WTC11 (cell line): Measurements from ENCODE around the gene TTC17. TPM values are rescaled to one million over a fixed set of nuclear protein-coding genes. Genes with fewer than 3 reads are reported as not detected.
A peak's percentile ranks its signal among the peaks of the same experiment; 100 is the strongest.

Source experiments
- ATAC-seq: fragments of 200-7000 bp; cut with Tn5 transposase; 2 replicates; pipeline ENCODE4 v1.10.0; 2021; ENCODE audit warnings: mild to moderate bottlenecking, moderate library complexity
- CTCF ChIA-PET: fragments of 300-600 bp; sonication (Branson Sonifier 250); formaldehyde crosslinking; loops from one replicate; lab custom pipeline; 2021; ENCODE audit warnings: antibody characterized with exemption; lab: Charles Lee
- POLR2A ChIA-PET: fragments of 350-600 bp; sonication (Branson Sonifier 250); formaldehyde crosslinking; loops from one replicate; lab custom pipeline; 2021; ENCODE audit warnings: antibody characterized with exemption; lab: Charles Lee
- DNase-seq: peaks from one replicate; pipeline ENCODE4 v3.0.0; 2021; ENCODE audit warnings: low spot score
- H3K27ac Mint-ChIP-seq: 2 replicates; pipeline ENCODE4 v1.8.0; 2021; ENCODE audit warnings: mixed read lengths
- H3K27me3 Mint-ChIP-seq: 2 replicates; pipeline ENCODE4 v1.8.0; 2021; ENCODE audit warnings: low read depth, mild to moderate bottlenecking, moderate library complexity, mixed read lengths
- H3K36me3 Mint-ChIP-seq: 2 replicates; pipeline ENCODE4 v1.8.0; 2021; ENCODE audit warnings: mixed read lengths
- H3K4me1 Mint-ChIP-seq: 2 replicates; pipeline ENCODE4 v1.8.0; 2022; ENCODE audit warnings: mixed read lengths
- H3K4me3 Mint-ChIP-seq: 2 replicates; pipeline ENCODE4 v1.8.0; 2021; ENCODE audit warnings: mild to moderate bottlenecking, moderate library complexity, mixed read lengths
- H3K9me3 Mint-ChIP-seq: 2 replicates; pipeline ENCODE4 v1.8.0; 2021; ENCODE audit warnings: mixed read lengths
- ARID4B ChIP-seq: sonication (generic); formaldehyde crosslinking; IDR thresholded peaks from 2 replicates; pipeline ENCODE4 v1.8.0; 2023; ENCODE audit warnings: missing genetic modification reagents, mild to moderate bottlenecking, borderline replicate concordance
- CREM ChIP-seq: sonication (generic); formaldehyde crosslinking; IDR thresholded peaks from 2 replicates; pipeline ENCODE4 v1.8.1; 2022; ENCODE audit warnings: mild to moderate bottlenecking, missing genetic modification reagents, moderate library complexity
- E2F4 ChIP-seq: sonication (generic); formaldehyde crosslinking; IDR thresholded peaks from 2 replicates; pipeline ENCODE4 v1.8.1; 2022; ENCODE audit warnings: low read depth, mild to moderate bottlenecking, moderate library complexity, missing genetic modification reagents, borderline replicate concordance
- ERG ChIP-seq: fragments of 250-450 bp; sonication (Bioruptor Pico); IDR thresholded peaks from 2 replicates; pipeline ENCODE4 v1.8.0; 2021; ENCODE audit warnings: mild to moderate bottlenecking
- GRHL2 ChIP-seq: fragments of 250-450 bp; sonication (Bioruptor Pico); IDR thresholded peaks from 2 replicates; pipeline ENCODE4 v1.8.0; 2022; ENCODE audit warnings: mild to moderate bottlenecking, moderate library complexity; ENCODE audit not compliant: insufficient replicate concordance, severe bottlenecking
- GTF2I ChIP-seq: fragments of 250-450 bp; sonication (Bioruptor Pico); conservative IDR thresholded peaks from 2 replicates; pipeline ENCODE4 v1.4.0; 2021; ENCODE audit warnings: mild to moderate bottlenecking
- HMGXB4 ChIP-seq: sonication (generic); formaldehyde crosslinking; IDR thresholded peaks from 2 replicates; pipeline ENCODE4 v1.8.1; 2023; ENCODE audit warnings: mild to moderate bottlenecking, moderate library complexity, missing genetic modification reagents
- IRF1 ChIP-seq: sonication (generic); formaldehyde crosslinking; IDR thresholded peaks from 2 replicates; pipeline ENCODE4 v1.8.0; 2023; ENCODE audit warnings: missing genetic modification reagents
- KAT7 ChIP-seq: sonication (generic); formaldehyde crosslinking; IDR thresholded peaks from 2 replicates; pipeline ENCODE4 v1.8.1; 2023; ENCODE audit warnings: missing genetic modification reagents, mild to moderate bottlenecking, borderline replicate concordance
- NFYB ChIP-seq: sonication (generic); formaldehyde crosslinking; conservative IDR thresholded peaks from 2 replicates; pipeline ENCODE4 v1.8.0; 2022; ENCODE audit warnings: low read depth, missing genetic modification reagents
- ZNF219 ChIP-seq: sonication (generic); formaldehyde crosslinking; IDR thresholded peaks from 2 replicates; pipeline ENCODE4 v1.8.0; 2023; ENCODE audit warnings: missing genetic modification reagents, mild to moderate bottlenecking, borderline replicate concordance
- ZNF232 ChIP-seq: sonication (generic); formaldehyde crosslinking; IDR thresholded peaks from 2 replicates; pipeline ENCODE4 v1.8.0; 2022; ENCODE audit warnings: mild to moderate bottlenecking, missing genetic modification reagents
- ZNF396 ChIP-seq: fragments of 250-450 bp; sonication (Bioruptor Pico); IDR thresholded peaks from 2 replicates; pipeline ENCODE4 v1.8.0; 2021; ENCODE audit warnings: mild to moderate bottlenecking, moderate library complexity, borderline replicate concordance
- ZNF416 ChIP-seq: fragments of 250-450 bp; sonication (Bioruptor Pico); IDR thresholded peaks from 2 replicates; pipeline ENCODE4 v1.9.0; 2021; ENCODE audit warnings: mild to moderate bottlenecking, inconsistent platforms
- total RNA-seq: library from RNA; stranded (reverse); gene quantifications from 3 replicates; pipeline ENCODE4 v1.2.3, GENCODE V29; 2021
- TF ChIP-seq, protein P1 (sequence below): sonication (generic); formaldehyde crosslinking; IDR thresholded peaks from 2 replicates; pipeline ENCODE4 v1.8.1; 2022; ENCODE audit warnings: low read depth, missing genetic modification reagents, borderline replicate concordance

Gene TTC17
- total RNA-seq, 1 experiment from 2014 or later, result 69.0 TPM

GRCh38 chr11:43384393-43384792 lies 25.7 kb downstream of the TTC17 start (continued):
- no peak for TF ChIP-seq IRF1 (CRISPR knock-in tag)
- no peak for TF ChIP-seq E2F4 (CRISPR knock-in tag)
- no peak for TF ChIP-seq HMGXB4 (CRISPR knock-in tag)
- no peak for TF ChIP-seq ARID4B (CRISPR knock-in tag)

DNA sequence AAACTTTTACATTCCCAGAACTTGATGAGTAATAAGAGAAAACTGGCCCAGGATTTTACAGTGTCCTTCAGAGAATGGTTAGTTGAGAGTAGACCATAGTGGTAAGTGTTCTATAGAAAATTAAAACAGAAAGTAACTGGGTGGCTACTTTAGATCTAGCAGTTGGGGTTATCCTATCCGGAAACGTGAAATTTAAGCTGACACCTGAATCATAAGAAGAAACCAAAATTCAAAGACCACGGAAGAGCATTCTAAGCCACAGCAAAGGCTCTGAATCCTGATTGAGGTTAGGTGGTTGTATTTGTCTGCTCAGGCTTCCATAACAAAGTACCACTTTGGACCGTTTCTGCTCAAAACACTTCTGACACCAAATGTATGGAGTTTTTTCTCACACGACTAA lies 34.0 kb downstream of the TTC17 start:
- no peaks in the 10 kb centered on the region for H3K27me3 Mint-ChIP-seq
- ATAC-seq (no peak), DNase-seq (no peak)
- TF ChIP-seq ZNF219 (CRISPR knock-in tag), result no peak
- TF ChIP-seq, protein P1, sequence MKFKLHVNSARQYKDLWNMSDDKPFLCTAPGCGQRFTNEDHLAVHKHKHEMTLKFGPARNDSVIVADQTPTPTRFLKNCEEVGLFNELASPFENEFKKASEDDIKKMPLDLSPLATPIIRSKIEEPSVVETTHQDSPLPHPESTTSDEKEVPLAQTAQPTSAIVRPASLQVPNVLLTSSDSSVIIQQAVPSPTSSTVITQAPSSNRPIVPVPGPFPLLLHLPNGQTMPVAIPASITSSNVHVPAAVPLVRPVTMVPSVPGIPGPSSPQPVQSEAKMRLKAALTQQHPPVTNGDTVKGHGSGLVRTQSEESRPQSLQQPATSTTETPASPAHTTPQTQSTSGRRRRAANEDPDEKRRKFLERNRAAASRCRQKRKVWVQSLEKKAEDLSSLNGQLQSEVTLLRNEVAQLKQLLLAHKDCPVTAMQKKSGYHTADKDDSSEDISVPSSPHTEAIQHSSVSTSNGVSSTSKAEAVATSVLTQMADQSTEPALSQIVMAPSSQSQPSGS, result no peak
- no peak for TF ChIP-seq GRHL2
- TF ChIP-seq GTF2I (CRISPR knock-in tag), result no peak
- TF ChIP-seq ZNF416 (CRISPR knock-in tag), result no peak
- no peak for TF ChIP-seq CREM
- no peak for TF ChIP-seq NFYB (CRISPR knock-in tag)
- TF ChIP-seq ERG (CRISPR knock-in tag), result no peak
- TF ChIP-seq KAT7 (CRISPR knock-in tag), result no peak
- TF ChIP-seq ZNF396, result no peak
- TF ChIP-seq ZNF232 (CRISPR knock-in tag), result no peak
- H3K4me3 Mint-ChIP-seq, result no peak overlapping the region
- CTCF ChIA-PET, result interaction anchor here (1.4 kb wide), 1 partner anchor 81 kb away, joined by 4 read pairs; the partner anchor contains the start of gene API5
- H3K36me3 Mint-ChIP-seq, result peaks cover 70% of the 10 kb centered on the region
- peaks cover 21% of the 10 kb centered on the region for H3K4me1 Mint-ChIP-seq
- 0 out of 2 replicates have a peak overlapping the region, but pooled peaks have one; percentile 28 for H3K27ac Mint-ChIP-seq
- no peaks in the 10 kb centered on the region for H3K9me3 Mint-ChIP-seq
- POLR2A ChIA-PET, result no interaction called here
